ENCODE data around the gene FGF2.
"Not testable (repeated sequence)": the region's sequence is repeated elsewhere in the genome, so short reads cannot be mapped to it uniquely, and the experiment has no call there.

Gene FGF2

GRCh38 chr4:122814426-122814825 lies 12.2 kb upstream of the FGF2 start:
- no peak for DNase-seq

- no peak for DNase-seq
Measured at GRCh38 chr4:122815248-122815647, 11.4 kb upstream of the FGF2 start.

GRCh38 chr4:122816476-122816875 lies 10.2 kb upstream of the FGF2 start:
- DNase-seq = no peak

- no peak for DNase-seq
Measured at GRCh38 chr4:122819708-122820449, 6.8 kb upstream of the FGF2 start.

- DNase-seq = no peak
Measured at GRCh38 chr4:122821092-122821491, 5.5 kb upstream of the FGF2 start.

- DNase-seq = no peak
Measured at GRCh38 chr4:122822466-122822865, 4.2 kb upstream of the FGF2 start.

GRCh38 chr4:122823476-122823875 lies 3.2 kb upstream of the FGF2 start:
- no peak for DNase-seq

- DNase-seq = no peak
Measured at GRCh38 chr4:122824616-122825015, 2.0 kb upstream of the FGF2 start.

- DNase-seq = peak in 1 of 14 donors; percentile 47
Measured at GRCh38 chr4:122826079-122826527, 528 bp upstream of the FGF2 start.

- peak in 9 of 14 donors; percentile 7 to 70 (median 26) for DNase-seq
Measured at GRCh38 chr4:122827258-122827878, 737 bp downstream of the FGF2 start.

- DNase-seq = peak in 1 of 14 donors; percentile 50
Measured at GRCh38 chr4:122827879-122828601, 1.4 kb downstream of the FGF2 start.

GRCh38 chr4:122830426-122831095 lies 3.9 kb downstream of the FGF2 start:
- no peak for DNase-seq

- DNase-seq = no peak
Measured at GRCh38 chr4:122831515-122832196, 5.0 kb downstream of the FGF2 start.

- DNase-seq = no peak
Measured at GRCh38 chr4:122832732-122833131, 6.1 kb downstream of the FGF2 start.

GRCh38 chr4:122833999-122834398 lies 7.4 kb downstream of the FGF2 start:
- no peak for DNase-seq

- no peak for DNase-seq
Measured at GRCh38 chr4:122836941-122837340, 10.3 kb downstream of the FGF2 start.

GRCh38 chr4:122838034-122838433 lies 11.4 kb downstream of the FGF2 start:
- DNase-seq = no peak

- DNase-seq = no peak
Measured at GRCh38 chr4:122842392-122842791, 15.8 kb downstream of the FGF2 start.

GRCh38 chr4:122842984-122843531 lies 16.4 kb downstream of the FGF2 start:
- DNase-seq = no peak

- DNase-seq = not testable (repeated sequence)
Measured at GRCh38 chr4:122844391-122844790, 17.8 kb downstream of the FGF2 start.

- DNase-seq = no peak
Measured at GRCh38 chr4:122845066-122845465, 18.4 kb downstream of the FGF2 start.

- DNase-seq = no peak
Measured at GRCh38 chr4:122845760-122846159, 19.1 kb downstream of the FGF2 start.
